Thyroid gland (tissue), 4 donors: ENCODE data around the gene ETV3L. TPM values are rescaled to one million over a fixed set of nuclear protein-coding genes. Genes with fewer than 3 reads are reported as not detected.
A peak's percentile ranks its signal among the peaks of the same experiment; 100 is the strongest.

ENCODE experiments used
- DNase-seq, 2 donors: peaks; one replicate each; pipeline ENCODE4 v3.0.0-alpha.2; 2019
- H3K27ac ChIP-seq, 3 donors: fragments of 200-600 bp; sonication (generic); 1 replicate in 2 of 3; 2 replicates in 1 of 3; pipeline ENCODE4 v1.5.1; 2016 to 2019; ENCODE audit warnings: mild to moderate bottlenecking in 1 of 3, moderate library complexity in 1 of 3
- H3K27me3 ChIP-seq: fragments of 200-600 bp; sonication (generic); one replicate; pipeline ENCODE4 v1.5.1; 2019
- H3K36me3 ChIP-seq, 2 donors: fragments of 200-600 bp; sonication (generic); one replicate each; pipeline ENCODE4 v1.5.1; 2016 to 2019
- H3K4me1 ChIP-seq, 2 donors: fragments of 200-600 bp; sonication (generic); one replicate each; pipeline ENCODE4 v1.5.1; 2017 to 2019
- H3K4me3 ChIP-seq, 3 donors: fragments of 200-600 bp; sonication (generic); replicated peaks in 1 of 3; 1 replicate in 2 of 3; 2 replicates in 1 of 3; pipeline ENCODE4 v1.5.1; 2016; ENCODE audit warnings: mild to moderate bottlenecking in 1 of 3
- H3K9me3 ChIP-seq: fragments of 200-600 bp; sonication (generic); one replicate; pipeline ENCODE4 v1.5.1; 2017
- POLR2A ChIP-seq, 2 donors: fragments of 450-650 bp; IDR thresholded peaks; one replicate each; pipeline ENCODE4 v1.6.1; 2017; ENCODE audit warnings: antibody characterized with exemption in 2 of 2, mild to moderate bottlenecking in 2 of 2, moderate library complexity in 1 of 2
- WGBS, 2 donors: methylation state at CpG; one replicate each; pipeline ENCODE4 v1.1.5; 2017; 5-methylcytosine and 5-hydroxymethylcytosine counted together
- intact Hi-C: fragments of 100-400 bp; cut with DNase I; formaldehyde crosslinking; loops from one replicate; pipeline ENCODE4 v1.15.1; 2023
- total RNA-seq, 4 donors: library from RNA; depleted of rRNA; stranded (reverse); fragments of >200 nt; gene quantifications; one replicate each; pipeline ENCODE4 v1.2.3, GENCODE V29; 2016
- TF ChIP-seq, protein P1 (sequence below), 6 experiments: fragments of 200-600 bp in 3 of 6; fragments of 450-650 bp in 3 of 6; sonication (generic) in 3 of 6; IDR thresholded peaks; one replicate each; pipeline ENCODE4 v1.5.1; 2016 to 2019; ENCODE audit warnings: antibody characterized with exemption in 6 of 6, mild to moderate bottlenecking in 2 of 6, inconsistent platforms in 1 of 6, moderate library complexity in 1 of 6

The ETV3L gene
- total RNA-seq, 4 donors from 2014 or later = not detected

DNA sequence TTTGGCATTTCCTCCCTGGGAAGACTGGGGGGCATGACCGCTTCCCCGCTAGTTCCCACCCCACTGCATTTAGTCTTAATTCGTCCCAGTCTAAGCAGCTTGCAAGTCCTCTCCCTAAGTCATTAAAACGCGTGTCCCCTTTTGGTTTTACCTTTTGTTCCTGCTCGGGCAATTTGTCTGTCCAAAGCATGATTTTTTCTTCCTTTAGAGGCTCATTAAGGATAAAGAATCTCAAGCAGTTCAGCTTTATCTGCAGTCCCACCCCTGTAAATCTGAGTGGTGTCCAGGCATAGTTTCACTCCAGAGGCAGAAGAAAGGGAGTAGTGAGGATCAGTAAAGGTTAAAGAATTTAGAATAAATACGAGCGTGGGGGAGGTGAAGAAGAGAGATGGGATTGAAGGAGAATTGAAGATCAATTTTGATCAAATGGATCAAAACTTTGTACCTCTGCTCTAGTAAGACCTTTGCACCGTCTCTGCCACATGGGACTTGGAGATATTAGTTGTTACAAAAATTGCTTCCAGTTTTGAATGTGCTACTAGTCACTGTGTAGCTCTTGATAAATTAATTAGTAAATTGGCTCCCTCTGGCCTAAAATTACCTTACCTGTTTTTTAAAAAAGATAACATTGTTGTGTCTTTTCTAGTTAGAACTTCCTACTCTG lies 39.6 kb upstream of the ETV3L start:
- WGBS, 2 donors = 29 to 33% methylated on average over 9 of the region's 9 CpGs
- Histone ChIP-seq H3K9me3 (no peaks in the 10 kb centered on the region), H3K27me3 (no peaks in the 10 kb centered on the region), H3K27ac (peak overlapping the region; percentile 93 to 98 (median 93)), H3K36me3 (peaks cover 18 to 19% of the 10 kb centered on the region in 2 donors), H3K4me1 (peaks cover 16 to 21% of the 10 kb centered on the region in 2 donors), H3K4me3 (peak overlapping the region in 2 of 3 donors; percentile 82 to 89)
- intact Hi-C loops = no loop called here
- TF ChIP-seq, protein P1, sequence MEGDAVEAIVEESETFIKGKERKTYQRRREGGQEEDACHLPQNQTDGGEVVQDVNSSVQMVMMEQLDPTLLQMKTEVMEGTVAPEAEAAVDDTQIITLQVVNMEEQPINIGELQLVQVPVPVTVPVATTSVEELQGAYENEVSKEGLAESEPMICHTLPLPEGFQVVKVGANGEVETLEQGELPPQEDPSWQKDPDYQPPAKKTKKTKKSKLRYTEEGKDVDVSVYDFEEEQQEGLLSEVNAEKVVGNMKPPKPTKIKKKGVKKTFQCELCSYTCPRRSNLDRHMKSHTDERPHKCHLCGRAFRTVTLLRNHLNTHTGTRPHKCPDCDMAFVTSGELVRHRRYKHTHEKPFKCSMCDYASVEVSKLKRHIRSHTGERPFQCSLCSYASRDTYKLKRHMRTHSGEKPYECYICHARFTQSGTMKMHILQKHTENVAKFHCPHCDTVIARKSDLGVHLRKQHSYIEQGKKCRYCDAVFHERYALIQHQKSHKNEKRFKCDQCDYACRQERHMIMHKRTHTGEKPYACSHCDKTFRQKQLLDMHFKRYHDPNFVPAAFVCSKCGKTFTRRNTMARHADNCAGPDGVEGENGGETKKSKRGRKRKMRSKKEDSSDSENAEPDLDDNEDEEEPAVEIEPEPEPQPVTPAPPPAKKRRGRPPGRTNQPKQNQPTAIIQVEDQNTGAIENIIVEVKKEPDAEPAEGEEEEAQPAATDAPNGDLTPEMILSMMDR (IDR thresholded peaks at IDR 0.05) = no peak
- no peak for TF ChIP-seq POLR2A (IDR thresholded peaks at IDR 0.05)
- no peak for DNase-seq

DNA sequence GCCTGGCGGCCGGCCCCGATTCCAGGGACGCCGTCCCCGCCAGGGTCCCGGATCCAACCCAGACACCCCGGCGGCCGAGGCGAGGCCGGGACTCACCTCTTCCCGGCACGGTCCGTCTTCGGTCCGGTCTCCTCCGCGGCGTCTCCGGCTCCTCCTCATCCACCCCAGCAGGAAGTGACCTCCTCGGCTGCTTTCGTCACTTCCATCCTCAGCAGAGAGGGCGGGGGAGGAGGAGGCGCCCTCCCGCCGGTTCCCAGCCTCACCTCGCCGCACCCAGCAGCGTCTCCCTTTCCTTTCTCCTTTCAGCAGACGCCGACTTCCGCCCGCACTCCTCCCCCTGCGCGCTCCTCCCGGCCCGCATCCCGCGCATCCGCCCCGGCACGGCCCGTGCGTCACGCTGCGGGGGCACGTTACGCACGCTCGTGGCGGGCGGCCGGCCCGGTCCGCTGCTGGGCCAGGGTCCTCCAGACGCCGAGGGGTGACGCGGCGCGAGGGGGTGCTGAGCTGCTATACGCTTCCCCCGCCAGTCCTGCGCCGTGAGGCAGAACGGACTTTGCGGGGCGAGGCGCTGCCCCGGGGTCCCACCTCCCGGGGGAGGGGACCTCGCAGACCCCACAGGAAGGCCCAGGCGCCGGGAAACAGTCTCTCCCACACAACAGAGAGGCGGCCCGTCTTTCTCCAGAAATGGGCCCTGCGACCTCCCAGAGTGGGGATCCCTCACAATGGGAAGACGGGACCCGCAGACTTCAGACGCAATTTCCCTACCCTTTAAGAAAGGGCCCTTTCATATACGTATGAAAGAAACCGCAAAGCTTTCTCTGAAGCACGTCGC lies 38.8 kb upstream of the ETV3L start, which contains the start of gene ETV3:
ETV3 (minus strand) TSS at position 176 of the 832 bp plus-strand sequence. CDS start 2,043 bp downstream, outside the sequence.
- intact Hi-C loops = no loop called here
- TF ChIP-seq, protein P1 (IDR thresholded peaks at IDR 0.05) = no peak
- peak; percentile 28 to 94 for TF ChIP-seq POLR2A (IDR thresholded peaks at IDR 0.05)

DNA sequence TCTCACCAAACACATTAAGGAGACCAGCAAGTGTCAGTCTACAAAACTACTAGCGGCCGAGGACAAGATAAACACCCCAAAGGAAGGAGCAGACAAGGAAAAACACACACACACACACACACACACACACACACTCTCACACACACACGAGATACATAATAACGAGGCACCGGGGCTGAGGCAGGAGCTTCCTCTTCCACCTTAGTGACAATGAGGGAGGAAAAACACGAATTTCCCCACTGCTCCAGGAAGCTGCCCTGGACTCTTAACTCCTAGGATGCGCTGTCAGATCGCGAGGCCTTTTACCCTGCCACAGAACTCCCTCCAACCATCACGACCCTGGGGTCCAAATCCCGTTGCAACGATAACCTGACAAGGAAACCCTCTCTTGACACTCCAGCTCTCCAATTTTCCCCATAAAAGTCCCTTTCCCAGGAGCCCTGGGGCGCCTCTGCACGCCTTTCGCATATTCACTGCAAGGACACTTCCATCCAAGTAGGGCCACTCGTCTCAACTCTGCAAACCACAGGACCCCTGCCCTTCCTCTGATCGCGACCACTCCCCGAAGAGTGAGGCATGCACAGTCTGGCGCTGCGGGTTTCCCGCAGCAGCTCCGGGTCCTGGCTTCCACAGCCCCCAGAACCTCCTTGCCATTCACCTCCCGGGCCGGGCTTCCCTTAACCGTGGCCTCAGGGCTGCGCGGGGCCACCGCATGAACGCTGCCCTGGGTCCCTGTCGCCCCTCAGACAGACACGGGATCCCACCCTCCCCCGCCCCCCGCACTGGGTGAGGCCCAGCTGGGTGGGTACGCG lies 38.0 kb upstream of the ETV3L start:
- 0% methylated on average over 23 of the region's 36 CpGs for WGBS, 2 donors
- DNase-seq = no peak
- intact Hi-C loops = no loop called here

More for the DNA sequence above, 38.8 kb upstream of the ETV3L start, which contains the start of gene ETV3:
- Histone ChIP-seq H3K27me3 (no peaks in the 10 kb centered on the region), H3K27ac (peak within 1 kb of the TSS; percentile 93 to 98 (median 93)), H3K4me1 (peaks cover 16 to 21% of the 10 kb centered on the region in 2 donors), H3K4me3 (peak within 1 kb of the TSS; percentile 82 to 97 (median 89)), H3K36me3 (peaks cover 25% of the 10 kb centered on the region in 2 donors), H3K9me3 (no peaks in the 10 kb centered on the region)
- DNase-seq = peak; percentile 90 to 91
- WGBS, 2 donors = 2 to 3% methylated on average over 8 to 24 of the region's 85 CpGs

DNA sequence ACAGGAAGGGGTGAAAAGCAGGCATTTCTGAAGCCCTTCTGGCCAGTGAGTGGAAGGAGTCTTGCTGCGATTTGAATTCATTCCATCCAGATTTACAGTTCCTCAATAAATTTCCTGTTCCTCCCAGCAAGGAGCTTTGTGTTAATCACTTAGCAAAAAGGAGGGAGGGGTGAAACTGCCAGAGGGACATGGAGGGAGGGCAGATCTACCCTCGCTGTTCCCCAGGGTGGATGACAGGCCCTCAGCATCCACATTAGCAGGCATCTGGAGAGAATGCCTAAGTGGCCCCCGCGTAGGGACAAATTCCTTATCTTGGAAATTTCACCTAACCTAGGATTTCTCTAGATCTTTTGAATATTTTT lies 37.4 kb upstream of the ETV3L start:
- peak overlapping the region in 1 of 3 donors; percentile 98 for H3K27ac ChIP-seq

More for the DNA sequence above, 38.0 kb upstream of the ETV3L start:
- Histone ChIP-seq H3K4me3 (peak overlapping the region; percentile 82 to 97 (median 89)), H3K27me3 (no peaks in the 10 kb centered on the region), H3K27ac (peak overlapping the region; percentile 93 to 98 (median 93)), H3K9me3 (no peaks in the 10 kb centered on the region), H3K36me3 (peaks cover 32 to 33% of the 10 kb centered on the region in 2 donors), H3K4me1 (peaks cover 16 to 21% of the 10 kb centered on the region in 2 donors)
- TF ChIP-seq POLR2A (IDR thresholded peaks at IDR 0.05) = no peak
- TF ChIP-seq, protein P1 (IDR thresholded peaks at IDR 0.05) = no peak

More for the DNA sequence above, 37.4 kb upstream of the ETV3L start:
- H3K4me3 ChIP-seq = peak overlapping the region in 1 of 3 donors; percentile 82
- H3K27me3 ChIP-seq = no peaks in the 10 kb centered on the region
- DNase-seq = no peak
- whole genome bisulfite sequencing, 2 donors = 11 to 15% methylated on average over 4 of the region's 4 CpGs
- peaks cover 16 to 21% of the 10 kb centered on the region in 2 donors for H3K4me1 ChIP-seq
- peaks cover 34 to 38% of the 10 kb centered on the region in 2 donors for H3K36me3 ChIP-seq
- H3K9me3 ChIP-seq = no peaks in the 10 kb centered on the region
- TF ChIP-seq, protein P1 (IDR thresholded peaks at IDR 0.05) = no peak
- intact Hi-C loops = no loop called here
